SIG-M5 treated with dmso at 0.1 percent for 504 hours (cell line): ENCODE data around the gene PPP6R2.
"Not testable (repeated sequence)": the region's sequence is repeated elsewhere in the genome, so short reads cannot be mapped to it uniquely, and the experiment has no call there.

ENCODE experiments used
- DNase-seq: peaks from one replicate; lab custom pipeline; 2025; ENCODE audit not compliant: unreplicated experiment; lab: John Stamatoyannopoulos, UW

Gene PPP6R2

DNA sequence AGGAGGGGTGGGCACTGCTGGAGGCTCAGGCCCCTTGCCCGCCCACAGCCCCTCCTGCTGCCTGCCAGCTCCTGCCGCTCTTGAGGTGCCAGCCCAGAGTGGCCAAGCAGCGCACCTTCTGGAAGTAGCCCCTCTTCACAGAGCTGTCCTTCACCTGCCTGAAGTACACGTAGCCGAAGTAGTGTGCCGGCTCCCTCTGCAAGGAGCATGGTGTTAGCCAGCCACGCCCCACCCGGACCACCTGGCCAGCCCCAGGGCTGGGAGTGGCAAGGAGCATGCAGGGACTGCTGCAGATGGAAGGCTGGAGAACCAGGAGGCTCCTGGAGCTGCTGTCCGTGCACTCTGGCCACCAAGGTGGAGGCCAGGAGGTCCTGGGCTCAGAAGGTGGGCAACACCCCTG is 25.9 kb upstream of the PPP6R2 start:
- DNase-seq = no peak

GRCh38 chr22:50317674-50318073 is 25.5 kb upstream of the PPP6R2 start:
- DNase-seq = no peak

DNA sequence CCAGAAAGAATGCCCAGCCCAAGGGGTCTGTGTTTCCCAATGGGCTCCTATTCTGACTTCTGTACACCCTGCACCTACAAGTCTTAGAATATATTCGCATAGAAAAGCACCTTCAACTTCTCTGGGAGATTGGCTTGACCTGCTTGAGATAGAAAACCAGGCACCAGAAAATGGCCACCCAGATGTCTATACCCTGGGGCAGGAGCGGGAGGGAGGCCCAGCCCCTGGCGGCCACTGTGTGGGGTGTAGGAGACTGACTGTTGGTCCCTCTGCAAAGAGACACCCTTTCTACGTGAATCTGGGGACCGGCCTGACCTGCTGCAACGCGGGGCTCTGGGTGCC is 24.8 kb upstream of the PPP6R2 start:
- DNase-seq = no peak

DNA sequence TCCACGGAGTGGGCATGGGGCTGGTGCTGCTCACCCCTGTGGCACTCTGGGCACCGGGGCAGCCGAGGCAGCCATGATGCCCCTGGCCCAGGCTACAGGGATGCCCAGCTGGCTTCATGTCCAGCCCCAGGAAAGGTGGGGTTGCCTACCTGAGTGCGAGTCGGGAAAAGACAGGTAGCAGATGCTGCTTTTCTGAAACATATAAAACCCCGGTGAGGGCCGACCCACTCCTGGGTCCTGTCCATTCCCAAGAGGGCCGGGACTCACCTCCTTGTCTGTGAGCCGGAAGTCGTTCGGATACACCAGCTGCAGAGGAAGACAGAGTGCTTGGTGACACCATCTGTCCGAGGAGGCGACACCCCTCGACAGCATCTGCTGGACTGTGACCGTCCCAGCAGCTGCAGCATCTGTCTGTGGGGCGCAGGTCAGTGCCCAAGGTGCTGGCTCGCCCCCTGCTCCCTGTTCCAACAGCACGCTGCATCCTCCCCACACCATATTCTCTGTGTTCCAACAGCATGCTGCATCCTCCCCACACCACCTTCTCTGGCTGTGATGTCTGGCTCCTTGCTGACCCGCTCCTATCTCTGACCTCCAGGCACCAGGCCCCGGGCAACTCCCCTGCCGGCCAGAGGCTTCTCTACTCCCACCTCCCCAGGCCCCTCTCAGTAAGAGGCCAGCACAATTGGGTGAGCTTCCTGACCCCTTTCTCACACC is 24.3 kb upstream of the PPP6R2 start:
- DNase-seq = no peak

DNA sequence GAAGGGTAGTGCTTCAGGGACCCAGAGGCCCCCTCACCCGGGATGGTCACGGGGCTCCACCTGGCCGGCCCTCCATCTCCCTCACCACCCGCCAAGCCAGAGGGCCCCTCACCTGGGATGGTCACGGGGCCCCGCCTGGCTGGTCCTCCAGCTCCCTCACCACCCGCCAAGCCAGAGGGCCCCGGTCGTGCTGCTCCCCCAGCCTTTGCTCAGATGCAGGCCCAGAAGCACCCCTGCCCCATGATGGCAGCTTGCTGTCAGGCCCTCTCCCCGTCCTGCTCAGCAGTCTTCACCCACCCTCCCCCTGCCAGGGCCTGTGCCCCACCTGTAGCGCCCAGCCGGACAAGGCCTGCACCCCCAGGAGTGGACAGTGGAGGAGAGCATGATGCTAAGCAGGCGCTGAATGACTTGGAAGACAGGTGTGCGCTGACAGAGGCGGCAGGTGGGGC is 23.6 kb upstream of the PPP6R2 start:
- no peak for DNase-seq

GRCh38 chr22:50320116-50320515 is 23.0 kb upstream of the PPP6R2 start:
- no peak for DNase-seq

GRCh38 chr22:50320671-50321325 is 22.3 kb upstream of the PPP6R2 start:
- DNase-seq = no peak

- not testable (repeated sequence) for DNase-seq
Measured at GRCh38 chr22:50322382-50323104, 20.6 kb upstream of the PPP6R2 start.

DNA sequence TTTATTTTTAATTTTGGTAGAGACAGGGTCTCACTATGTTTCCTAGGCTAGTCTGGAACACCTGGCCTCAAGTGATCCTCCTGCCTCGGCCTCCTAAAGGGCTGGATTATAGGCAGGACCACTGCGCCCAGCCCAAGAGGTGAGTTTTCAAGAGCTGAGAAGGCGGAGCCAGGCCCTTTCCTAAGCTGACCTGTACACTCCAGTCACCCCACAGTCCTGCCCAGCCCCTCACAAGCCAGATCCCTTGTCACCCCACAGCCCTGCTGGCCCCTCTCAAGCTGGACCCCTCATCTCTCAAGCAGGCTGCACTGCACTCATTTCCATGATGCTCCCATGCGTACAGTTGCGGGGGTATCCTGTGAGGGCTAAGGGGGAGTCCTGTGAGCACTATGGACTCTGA is 19.2 kb upstream of the PPP6R2 start:
- DNase-seq = no peak

DNA sequence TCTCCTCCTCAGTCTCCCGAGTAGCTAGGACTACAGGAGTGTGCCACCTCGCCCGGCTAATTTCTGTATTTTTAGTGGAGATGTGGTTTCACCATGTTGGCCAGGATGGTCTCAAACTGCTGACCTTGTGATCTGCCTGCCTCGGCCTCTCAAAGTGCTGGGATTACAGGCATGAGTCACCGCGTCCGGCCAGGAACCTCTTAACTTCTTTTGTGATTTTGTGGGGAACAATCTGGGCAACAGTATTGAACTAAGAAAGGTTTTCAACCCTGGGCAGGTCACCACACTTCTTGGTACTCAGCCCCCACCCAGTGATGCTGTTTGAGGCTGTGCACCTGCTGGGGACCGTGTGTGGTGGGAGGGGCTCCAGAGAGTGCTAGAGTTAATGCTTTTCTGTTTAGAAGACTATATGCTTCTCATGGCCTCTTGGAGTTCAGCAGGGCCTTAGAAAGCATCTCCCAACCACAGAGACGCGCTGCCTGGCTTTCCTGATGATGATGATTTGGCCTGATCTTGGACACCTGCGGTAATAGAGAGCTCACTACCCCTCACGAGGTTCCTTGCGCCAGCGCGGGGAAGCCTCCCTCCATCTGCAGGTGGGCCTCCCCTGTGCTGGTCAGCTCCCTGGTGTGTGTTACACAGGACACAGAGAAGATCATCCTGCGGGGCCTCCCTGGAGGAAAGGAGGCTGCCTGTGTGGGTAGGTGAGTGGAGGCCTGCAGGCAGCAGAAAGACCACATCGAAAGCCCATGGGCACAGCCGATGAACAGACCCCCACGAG is 17.5 kb upstream of the PPP6R2 start:
- no peak for DNase-seq

DNA sequence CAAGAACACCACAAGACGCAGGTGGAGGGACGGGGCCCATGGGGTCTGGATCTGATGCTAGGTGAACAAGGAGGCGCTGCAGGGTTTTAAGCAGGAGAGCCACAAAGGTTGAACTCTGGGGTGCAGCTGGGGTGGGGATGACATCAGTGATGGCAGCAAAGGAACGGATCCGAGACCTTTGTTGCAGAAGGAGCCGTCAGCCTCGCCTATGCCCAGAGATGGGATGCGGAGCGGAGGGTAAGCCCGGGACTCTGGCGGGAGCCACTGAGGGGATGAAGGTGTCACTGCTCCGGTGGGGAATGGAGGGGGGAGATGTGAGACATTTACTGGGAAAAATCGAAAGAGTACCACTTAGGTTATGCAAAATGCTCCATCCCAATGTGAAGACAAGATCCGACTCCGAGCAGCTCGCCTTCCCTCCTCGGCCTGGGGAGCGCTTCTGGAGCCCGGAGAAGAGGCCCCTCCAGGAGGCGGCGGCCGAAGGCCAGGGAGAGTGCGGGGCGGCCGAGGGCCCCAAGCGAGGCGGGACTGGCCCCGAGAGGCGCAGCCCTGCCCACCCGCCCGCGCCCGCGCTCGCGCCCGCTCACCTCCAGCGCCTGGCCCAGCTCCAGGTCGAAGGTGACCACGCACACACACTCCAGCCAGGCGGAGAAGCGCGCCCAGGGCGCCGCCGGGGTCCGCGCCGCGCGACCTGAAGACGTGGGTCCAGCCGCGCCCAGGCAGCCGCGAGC is 16.7 kb upstream of the PPP6R2 start:
- DNase-seq = no peak

DNA sequence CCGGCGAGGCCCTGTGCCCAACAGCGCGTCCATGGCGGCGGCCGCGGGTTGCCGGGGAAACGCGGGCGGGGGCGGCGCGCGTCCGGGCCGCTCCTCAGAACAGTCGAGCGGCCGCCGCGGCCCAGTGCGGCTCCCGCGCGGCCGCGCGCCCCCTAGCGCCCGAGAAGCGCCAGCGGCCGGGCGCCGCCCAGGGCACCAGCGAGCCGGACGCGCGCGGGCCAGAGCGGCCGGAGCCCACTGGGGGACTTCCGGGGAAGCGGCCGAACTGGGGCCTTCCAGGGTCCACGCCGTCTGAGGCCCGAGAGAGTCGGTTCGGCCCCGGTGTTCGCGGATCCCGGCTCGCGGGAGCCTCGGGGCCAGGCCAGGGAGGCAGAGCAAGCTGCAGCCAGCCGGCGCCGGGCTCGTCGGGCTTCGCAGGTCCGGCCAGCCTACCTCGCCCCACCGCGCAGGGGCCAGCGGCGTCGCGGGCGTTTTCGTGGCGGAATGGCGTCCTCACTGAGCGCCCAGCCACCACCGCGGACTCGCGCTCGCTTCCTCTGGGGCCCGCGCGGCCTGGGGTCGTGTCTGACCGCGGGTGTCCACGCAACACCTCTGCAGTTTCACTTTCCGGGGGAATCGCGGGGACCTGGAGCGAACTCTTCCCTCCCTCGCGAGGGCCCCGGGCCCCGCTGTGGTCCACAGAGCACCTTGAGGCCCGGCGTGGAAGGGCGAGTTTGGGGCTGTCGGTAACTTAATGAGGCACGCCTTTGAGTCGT is 16.0 kb upstream of the PPP6R2 start, which contains the start of gene DENND6B:
Gene DENND6B, minus strand, starts transcription at position 57 of the 755 bp plus-strand sequence. Its CDS starts 24 bp downstream, at position 33.
- DNase-seq = peak; percentile 65

DNA sequence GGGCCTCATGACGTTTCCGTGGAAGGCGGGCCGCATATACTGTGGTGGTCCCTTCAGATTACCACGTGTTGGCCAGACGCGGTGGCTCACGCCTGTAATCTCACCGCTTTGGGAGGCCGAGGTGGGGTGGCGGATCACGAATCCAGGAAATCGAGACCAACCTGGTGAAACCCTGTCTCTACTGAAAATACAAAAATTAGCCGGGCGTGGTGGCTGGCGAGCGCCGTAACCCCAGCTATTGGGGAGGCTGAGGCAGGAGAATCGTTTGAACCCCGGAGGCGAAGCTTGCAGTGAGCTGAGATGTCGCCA is 15.5 kb upstream of the PPP6R2 start:
- DNase-seq = no peak

DNA sequence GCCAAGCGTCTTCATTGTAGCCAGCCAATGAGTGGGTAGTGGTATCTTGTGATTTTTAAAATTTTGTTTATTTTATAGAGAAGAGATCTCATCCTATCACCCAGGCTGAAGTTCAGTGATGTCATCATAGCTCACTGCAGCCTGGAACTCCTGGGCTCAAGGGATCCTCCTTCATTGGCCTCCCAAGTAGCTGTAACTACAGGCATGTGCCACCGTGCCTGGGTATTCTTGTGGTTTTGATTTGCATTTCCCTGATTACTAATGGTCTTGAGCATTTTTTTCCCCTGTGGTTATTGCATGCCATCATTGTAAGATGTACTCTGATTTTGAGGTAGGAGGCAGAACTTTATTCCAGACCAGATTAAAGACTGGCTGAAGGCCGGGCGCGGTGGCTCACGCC is 13.9 kb upstream of the PPP6R2 start:
- DNase-seq = no peak

- not testable (repeated sequence) for DNase-seq
Measured at GRCh38 chr22:50334433-50334832, 8.7 kb upstream of the PPP6R2 start.

DNA sequence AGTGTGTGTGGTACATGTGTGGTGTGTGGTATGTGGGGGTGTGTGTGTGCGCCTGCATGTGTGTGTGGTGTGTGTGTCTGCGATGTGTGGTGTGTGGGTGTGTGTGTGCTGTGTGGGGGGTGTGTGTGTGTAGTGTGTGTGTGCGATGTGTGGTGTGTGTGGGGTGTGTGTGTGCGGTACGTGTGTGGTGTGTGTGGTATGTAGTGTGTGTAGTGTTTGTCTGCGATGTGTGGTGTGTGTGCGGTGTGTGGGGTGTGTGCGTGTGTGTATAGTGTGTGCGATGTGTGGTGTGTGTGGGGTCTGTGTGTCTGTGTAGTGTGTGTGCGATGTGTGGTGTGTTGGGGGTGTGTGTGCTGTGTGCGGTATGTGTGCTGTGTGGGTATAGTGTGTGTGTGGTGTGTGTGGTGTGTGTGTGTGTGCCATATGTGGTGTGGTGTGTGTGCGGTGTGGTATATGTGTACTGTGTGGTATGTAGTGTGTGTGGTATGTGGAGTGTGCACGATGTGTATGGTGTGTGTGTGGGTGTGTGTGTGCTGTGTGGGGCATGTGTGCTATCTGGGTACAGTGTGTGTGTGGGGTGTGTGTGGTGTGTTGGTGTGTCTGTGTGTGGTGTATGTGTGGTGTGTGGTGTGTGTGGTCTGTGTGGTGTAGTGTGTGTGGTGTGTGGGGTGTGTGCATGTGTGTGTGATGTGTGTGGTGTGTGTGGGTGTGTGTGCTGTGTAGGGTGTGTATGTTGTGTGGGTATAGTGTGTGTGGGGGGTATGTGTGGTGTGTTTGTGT is 5.7 kb upstream of the PPP6R2 start:
- DNase-seq = no peak

- no peak for DNase-seq
Measured at GRCh38 chr22:50338042-50338573, 5.0 kb upstream of the PPP6R2 start.

DNA sequence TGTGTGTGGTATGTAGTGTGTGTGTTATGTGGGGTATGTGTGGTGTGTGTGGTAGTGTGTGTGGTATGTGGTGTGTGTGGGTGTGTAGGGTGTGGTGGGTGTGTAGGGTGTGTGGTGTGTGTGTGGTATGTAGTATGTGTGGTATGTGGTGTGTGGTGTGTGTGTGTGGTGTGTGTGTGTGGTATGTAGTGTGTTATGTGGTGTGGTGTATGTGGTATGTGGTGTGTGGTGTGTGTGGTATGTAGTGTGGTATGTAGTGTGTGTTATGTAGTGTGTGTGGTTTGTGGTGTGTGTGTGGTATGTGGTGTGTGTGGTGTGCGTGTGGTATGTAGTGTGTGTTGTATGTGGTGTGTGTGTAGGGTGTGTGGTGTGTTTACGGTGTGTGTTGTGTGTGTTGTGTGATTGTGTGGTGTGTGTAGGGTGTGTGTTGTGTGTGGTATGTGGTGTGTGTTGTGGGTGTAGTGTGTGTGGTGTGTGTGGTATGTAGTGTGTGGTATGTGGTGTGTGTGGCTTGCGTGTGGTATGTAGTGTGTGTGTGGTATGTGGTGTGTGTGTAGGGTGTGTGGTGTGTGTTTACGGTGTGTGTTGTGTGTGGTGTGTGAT is 4.2 kb upstream of the PPP6R2 start:
- no peak for DNase-seq
